ENCODE measurements around the gene SNX8.

SNX8 gene

GRCh38 chr7:2219136-2219535, 95.1 kb downstream of the SNX8 start:
- DNase-seq: no peak

GRCh38 chr7:2218444-2218785, 95.8 kb downstream of the SNX8 start:
- no peak for DNase-seq

DNA sequence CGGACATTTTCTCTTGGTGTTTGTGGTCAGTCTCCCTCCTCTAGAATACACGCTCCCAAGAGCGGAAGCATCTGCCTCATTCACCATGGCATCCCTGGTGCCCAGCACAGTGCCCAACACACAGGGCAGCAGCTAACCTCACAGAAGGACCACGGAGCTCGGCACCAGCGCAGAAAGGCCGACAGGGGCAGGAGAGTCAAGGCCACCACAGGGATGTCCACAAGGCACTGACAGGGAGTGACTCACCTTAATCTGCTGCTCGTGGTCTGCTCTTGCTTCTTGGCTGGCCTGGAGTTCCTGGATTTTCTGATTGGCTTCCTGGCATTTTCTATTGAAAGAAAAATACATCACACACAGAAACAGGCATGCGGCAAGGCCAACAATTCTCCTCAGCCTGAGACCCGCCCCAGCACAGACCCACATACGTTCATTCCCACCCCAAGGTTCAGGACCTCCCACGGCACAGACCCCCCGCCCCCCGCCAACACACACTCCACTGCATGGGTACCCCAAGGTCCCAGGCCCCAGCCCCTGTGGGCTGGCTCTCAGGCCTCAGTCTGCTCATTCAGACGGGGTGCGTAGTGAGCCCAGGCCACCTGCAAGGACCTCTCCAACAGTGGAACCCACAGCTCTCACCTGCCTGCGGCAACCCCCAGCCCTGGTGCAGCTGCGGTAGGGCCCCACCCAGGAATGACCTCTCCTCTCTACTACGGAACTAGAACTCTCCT, 96.4 kb downstream of the SNX8 start:
- no peak for DNase-seq

DNA sequence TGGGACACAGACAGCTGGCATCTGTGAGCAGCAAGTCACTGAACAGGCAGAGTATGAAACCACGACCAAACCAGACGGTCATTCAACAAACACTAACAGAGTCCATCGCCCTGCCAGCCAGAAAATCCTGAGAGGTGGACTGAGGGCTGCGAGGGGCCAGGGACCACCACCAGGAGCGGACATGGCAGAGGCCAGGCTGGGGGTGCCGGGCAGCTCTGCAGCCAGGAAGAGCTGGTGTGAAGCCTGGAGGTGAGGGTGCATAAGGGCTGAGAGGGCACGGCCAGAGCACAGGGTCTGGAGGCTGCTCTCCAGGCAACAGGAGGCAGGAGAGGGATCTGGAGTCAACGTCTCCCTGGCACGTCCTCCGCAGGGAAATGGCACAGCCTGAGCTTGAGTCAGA, 97.0 kb downstream of the SNX8 start:
- DNase-seq: no peak

DNA sequence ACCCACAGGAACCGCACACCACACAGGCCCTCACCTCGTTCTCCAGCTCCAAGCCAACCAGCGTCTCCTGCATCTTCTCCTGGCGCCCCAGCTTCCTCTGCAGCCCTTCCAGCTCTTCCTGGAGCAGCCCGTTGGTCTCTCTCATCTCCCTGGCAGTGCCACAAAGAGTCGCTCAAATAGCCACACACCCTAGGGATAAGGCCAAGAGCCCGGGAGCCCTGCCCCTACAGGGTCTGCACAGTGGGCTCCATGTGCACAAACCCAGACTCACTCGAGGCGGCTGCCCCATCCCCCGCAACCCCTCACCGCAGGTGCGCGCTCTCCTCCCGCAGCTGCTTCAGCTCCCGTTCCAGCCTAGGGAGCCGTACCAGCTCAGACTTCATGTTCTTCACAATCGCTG, 98.4 kb downstream of the SNX8 start:
- no peak for DNase-seq

DNA sequence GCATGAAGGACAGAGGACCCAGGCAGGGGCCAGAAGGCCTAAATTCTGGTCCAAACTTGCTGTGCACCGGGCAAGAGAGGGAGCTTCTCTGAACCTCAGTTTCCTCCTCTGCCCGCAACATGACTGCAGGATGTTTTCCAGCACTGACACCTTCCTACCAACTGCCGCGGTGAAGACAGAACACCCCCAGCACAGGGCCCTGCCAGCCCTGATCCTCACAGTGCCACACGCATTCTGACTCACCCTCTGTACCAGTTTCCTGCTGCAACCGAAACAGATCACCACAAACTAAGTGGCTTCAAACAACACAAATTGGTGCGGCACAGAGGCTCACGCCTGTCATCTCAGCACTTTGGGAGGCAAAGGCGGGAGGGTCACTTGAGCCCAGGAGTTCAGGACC, 99.6 kb downstream of the SNX8 start:
- DNase-seq: no peak

GRCh38 chr7:2213551-2214215, 100.6 kb downstream of the SNX8 start:
- DNase-seq: no peak

- DNase-seq: no peak
Measured at GRCh38 chr7:2212906-2213305, 101.3 kb downstream of the SNX8 start.

DNA sequence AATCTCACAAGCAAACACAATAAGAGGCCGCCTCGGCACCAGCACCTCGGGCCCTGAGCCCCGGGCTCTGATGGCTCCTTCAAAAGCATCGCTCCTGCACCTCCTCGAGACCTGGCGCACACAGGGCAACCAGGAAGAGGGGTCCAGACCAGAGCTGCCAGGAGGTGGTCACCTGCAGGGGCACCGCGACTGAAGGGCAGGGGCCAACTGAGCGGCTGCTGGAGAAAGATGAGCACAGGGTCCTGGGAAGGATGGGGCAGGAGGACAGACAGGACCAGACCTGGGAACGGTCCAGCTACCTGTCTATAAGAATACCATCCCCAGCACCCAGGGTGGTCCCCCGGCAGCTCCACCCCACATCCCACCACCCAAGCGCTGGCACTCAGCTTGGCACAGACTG, 102.3 kb downstream of the SNX8 start:
- DNase-seq: no peak

DNA sequence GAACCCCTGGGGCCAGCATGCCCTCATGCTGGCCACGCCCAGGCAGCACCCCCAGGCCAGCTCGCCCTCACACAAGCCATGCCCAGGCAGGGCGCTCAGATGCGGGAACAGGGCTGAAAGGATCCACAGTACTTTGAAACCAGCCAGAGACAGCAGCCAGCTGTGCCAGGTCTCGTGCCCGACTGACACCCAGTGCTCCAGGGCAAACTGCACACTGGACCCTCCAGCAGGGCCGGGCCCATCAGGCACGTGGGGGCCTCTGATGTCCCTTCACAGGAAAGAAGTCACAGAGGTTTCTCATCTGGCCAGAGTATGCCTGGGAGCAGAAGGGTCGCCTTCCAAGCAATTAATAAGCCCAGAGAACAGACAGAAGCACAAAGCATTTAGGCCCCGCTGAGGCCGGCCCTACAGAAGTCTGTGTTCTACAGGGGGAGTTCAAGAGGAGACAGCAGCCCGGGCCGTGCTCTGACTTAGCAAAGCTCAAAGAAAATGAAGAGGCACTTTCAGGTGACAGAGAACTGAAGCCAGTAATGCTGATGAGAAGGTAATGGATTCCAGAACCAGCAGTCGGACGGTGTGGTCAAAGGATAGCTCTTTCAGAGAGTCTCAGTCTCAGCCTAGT, 102.9 kb downstream of the SNX8 start:
- no peak for DNase-seq

DNA sequence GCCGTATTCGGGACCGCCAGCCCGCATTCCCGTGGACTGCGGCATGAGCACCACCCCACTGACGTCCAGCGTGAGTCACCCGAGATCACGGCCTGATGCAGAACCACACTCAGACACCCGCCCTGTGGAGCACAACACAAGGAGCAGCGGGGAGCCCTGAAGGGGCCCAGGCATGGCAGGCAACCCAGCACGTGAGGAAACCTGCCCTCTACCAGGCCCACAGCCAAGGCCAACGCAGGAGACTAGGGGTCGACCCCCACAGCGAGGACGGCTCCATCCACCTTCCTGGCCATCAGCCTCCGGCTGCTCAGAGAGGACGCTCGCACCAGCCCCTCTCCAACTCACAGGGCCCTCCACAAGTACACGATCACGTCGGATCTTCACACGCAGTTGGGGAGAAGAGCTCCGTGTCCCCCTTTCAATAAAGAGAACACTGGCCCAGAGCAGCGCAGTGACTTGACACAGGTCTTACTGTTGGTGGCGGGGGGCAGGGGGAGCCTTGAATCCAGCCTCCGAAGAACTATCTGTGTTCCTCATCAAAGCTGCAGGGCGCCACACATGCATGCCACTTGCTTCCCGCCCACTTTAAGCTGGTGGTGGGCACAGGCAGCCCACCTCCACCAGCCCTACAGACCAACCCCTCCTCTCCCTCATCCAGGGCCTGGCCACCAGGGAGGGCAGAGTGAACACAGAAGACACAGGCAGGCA, 103.5 kb downstream of the SNX8 start:
- no peak for DNase-seq

- DNase-seq: no peak
Measured at GRCh38 chr7:2209961-2210323, 104.3 kb downstream of the SNX8 start.

DNA sequence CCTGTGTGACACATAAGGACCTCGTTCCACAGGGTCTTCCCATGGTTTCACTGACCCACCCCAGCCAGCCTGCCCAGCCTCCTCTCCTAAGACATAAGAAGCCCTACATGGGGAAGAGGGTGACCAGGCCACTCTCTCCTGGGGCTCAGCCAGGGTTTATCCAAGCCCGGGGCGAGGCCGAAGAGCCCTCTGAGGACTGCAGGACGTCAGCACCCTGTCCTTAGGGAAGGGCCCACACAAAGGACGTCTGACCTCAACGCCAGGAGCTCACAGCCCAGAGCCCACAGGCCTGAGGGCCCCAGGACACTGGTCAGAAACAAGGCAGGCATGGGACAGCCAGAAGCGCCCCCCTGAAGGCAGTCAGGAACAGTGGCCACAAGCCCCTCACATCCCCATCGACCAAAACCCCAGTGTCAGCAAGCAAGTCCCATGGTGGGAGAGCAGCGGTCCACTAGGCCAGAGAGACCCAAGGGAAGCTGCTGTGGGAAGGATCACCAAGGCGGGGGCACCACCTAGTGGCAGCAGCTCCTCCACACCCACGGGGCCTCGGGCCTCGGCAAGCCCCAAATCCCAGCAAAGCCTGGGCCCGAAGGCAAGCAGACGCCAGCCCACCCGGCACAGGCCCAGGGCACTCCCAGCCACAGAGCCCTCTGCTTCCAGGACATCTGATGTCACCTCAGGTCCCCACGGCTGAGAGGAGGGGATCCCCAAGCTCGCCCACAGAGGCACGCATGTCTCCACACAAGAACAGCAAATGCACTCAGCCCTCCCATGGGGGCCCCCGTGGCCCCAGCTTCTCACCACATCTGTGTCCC, 104.9 kb downstream of the SNX8 start:
- DNase-seq: peak; percentile 58

GRCh38 chr7:2208712-2209111, 105.5 kb downstream of the SNX8 start:
- DNase-seq: no peak

GRCh38 chr7:2205036-2205780, 109.0 kb downstream of the SNX8 start:
- no peak for DNase-seq

GRCh38 chr7:2204446-2204845, 109.8 kb downstream of the SNX8 start:
- DNase-seq: no peak

GRCh38 chr7:2203766-2204300, 110.4 kb downstream of the SNX8 start:
- no peak for DNase-seq

GRCh38 chr7:2202901-2203765, 111.1 kb downstream of the SNX8 start:
- no peak for DNase-seq

DNA sequence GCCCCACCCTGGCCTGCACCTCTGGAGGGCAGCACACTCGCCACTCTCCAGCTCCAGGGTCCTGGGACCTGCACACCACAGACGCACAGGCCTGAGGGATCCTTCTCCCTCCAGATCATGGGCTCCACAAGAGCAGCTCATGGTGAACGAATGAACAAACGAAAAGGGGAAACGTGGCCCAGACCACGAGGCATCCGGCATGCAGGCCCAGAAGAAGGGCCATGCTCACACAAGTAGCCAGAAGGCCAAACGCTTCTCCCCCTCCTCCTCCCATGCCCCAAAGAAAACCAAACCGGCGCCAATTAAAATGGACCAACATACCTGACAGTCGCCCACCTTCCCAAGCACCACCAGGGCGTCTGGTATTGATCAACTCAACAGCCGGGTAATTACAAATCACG, 111.9 kb downstream of the SNX8 start:
- DNase-seq: no peak
